Duodenal mucosa (tissue), 2 donors: ENCODE data around the gene ZNF624.

Source experiments
- H3K27ac ChIP-seq: one replicate; pipeline ENCODE4 v1.7.0; 2013; ENCODE audit warnings: low read depth, low read length
- H3K27me3 ChIP-seq, 2 donors: one replicate each; pipeline ENCODE4 v1.7.0; 2013; ENCODE audit warnings: low read length in 2 of 2, control low read depth in 1 of 2; ENCODE audit not compliant: insufficient read depth in 2 of 2, control insufficient read depth in 1 of 2
- H3K36me3 ChIP-seq, 2 donors: one replicate each; pipeline ENCODE4 v1.7.0; 2013; ENCODE audit warnings: low read length in 2 of 2, control low read depth in 1 of 2; ENCODE audit not compliant: insufficient read depth in 2 of 2, control insufficient read depth in 1 of 2
- H3K4me1 ChIP-seq, 2 donors: one replicate each; pipeline ENCODE4 v1.7.0; 2013; ENCODE audit warnings: low read length in 2 of 2, control low read depth in 1 of 2; ENCODE audit not compliant: insufficient read depth in 2 of 2, control insufficient read depth in 1 of 2
- H3K4me3 ChIP-seq, 2 donors: one replicate each; pipeline ENCODE4 v1.7.0; 2013; ENCODE audit warnings: low read length in 2 of 2, low read depth in 1 of 2
- H3K9ac ChIP-seq, 2 donors: one replicate each; pipeline ENCODE4 v1.7.0; 2013; ENCODE audit warnings: low read length in 2 of 2, low read depth in 1 of 2
- H3K9me3 ChIP-seq, 2 donors: one replicate each; pipeline ENCODE4 v1.7.0; 2013; ENCODE audit warnings: low read length in 2 of 2, control low read depth in 1 of 2; ENCODE audit not compliant: control insufficient read depth in 1 of 2

Gene ZNF624

GRCh38 chr17:16599537-16599936, 54.1 kb downstream of the ZNF624 start:
- no peak overlapping the region for H3K9ac ChIP-seq
- no peak overlapping the region for H3K4me3 ChIP-seq
- H3K4me1 ChIP-seq = no peaks in the 10 kb centered on the region
- peaks cover 0 to 7% of the 10 kb centered on the region in 2 donors for H3K9me3 ChIP-seq
- H3K27ac ChIP-seq = no peak overlapping the region
- H3K36me3 ChIP-seq = no peaks in the 10 kb centered on the region
- H3K27me3 ChIP-seq = no peaks in the 10 kb centered on the region

- Histone ChIP-seq H3K27ac (no peak overlapping the region), H3K4me1 (no peaks in the 10 kb centered on the region), H3K36me3 (no peaks in the 10 kb centered on the region), H3K9me3 (no peaks in the 10 kb centered on the region), H3K9ac (no peak overlapping the region), H3K4me3 (no peak overlapping the region), H3K27me3 (peaks cover 2 to 3% of the 10 kb centered on the region in 2 donors)
These were observed 60.1 kb downstream of the ZNF624 start for GRCh38 chr17:16593356-16594102.

- no peaks in the 10 kb centered on the region for H3K36me3 ChIP-seq
- peak overlapping the region; percentile 31 to 49 for H3K9ac ChIP-seq
- no peaks in the 10 kb centered on the region for H3K9me3 ChIP-seq
- H3K4me3 ChIP-seq = peak overlapping the region; percentile 53 to 68
- H3K27ac ChIP-seq = no peak overlapping the region
- peaks cover 3 to 4% of the 10 kb centered on the region in 2 donors for H3K4me1 ChIP-seq
- H3K27me3 ChIP-seq = peaks cover 9 to 12% of the 10 kb centered on the region in 2 donors
These were observed 64.3 kb downstream of the ZNF624 start for GRCh38 chr17:16589097-16589969.

GRCh38 chr17:16585796-16586195, 67.9 kb downstream of the ZNF624 start:
- H3K9me3 ChIP-seq = no peaks in the 10 kb centered on the region
- peaks cover 9 to 18% of the 10 kb centered on the region in 2 donors for H3K27me3 ChIP-seq
- no peak overlapping the region for H3K27ac ChIP-seq
- H3K36me3 ChIP-seq = no peaks in the 10 kb centered on the region
- peaks cover 7 to 8% of the 10 kb centered on the region in 2 donors for H3K4me1 ChIP-seq
- H3K4me3 ChIP-seq = no peak overlapping the region
- no peak overlapping the region for H3K9ac ChIP-seq

- Histone ChIP-seq H3K36me3 (no peaks in the 10 kb centered on the region), H3K9ac (peak overlapping the region in 1 of 2 donors; percentile 70), H3K27me3 (peaks cover 9 to 18% of the 10 kb centered on the region in 2 donors), H3K4me1 (peaks cover 7 to 8% of the 10 kb centered on the region in 2 donors), H3K27ac (no peak overlapping the region), H3K9me3 (no peaks in the 10 kb centered on the region), H3K4me3 (peak overlapping the region; percentile 70 to 79)
These were observed 69.2 kb downstream of the ZNF624 start for GRCh38 chr17:16584273-16584995.

- Histone ChIP-seq H3K4me3 (peak overlapping the region; percentile 70 to 79), H3K36me3 (no peaks in the 10 kb centered on the region), H3K27me3 (peaks cover 9 to 18% of the 10 kb centered on the region in 2 donors), H3K9ac (no peak overlapping the region), H3K9me3 (no peaks in the 10 kb centered on the region), H3K4me1 (peaks cover 7 to 8% of the 10 kb centered on the region in 2 donors), H3K27ac (no peak overlapping the region)
These were observed 69.9 kb downstream of the ZNF624 start for GRCh38 chr17:16583781-16584180.

GRCh38 chr17:16573466-16573865, 80.2 kb downstream of the ZNF624 start:
- Histone ChIP-seq H3K27ac (no peak overlapping the region), H3K4me1 (peaks cover 0 to 5% of the 10 kb centered on the region in 2 donors), H3K9me3 (no peaks in the 10 kb centered on the region), H3K4me3 (no peak overlapping the region), H3K9ac (no peak overlapping the region), H3K36me3 (no peaks in the 10 kb centered on the region), H3K27me3 (peaks cover 0 to 2% of the 10 kb centered on the region in 2 donors)
